NCI-H446 treated with DMSO at 0.1 percent for 48 hours (cell line): ENCODE results near the gene TSPAN6.

Source experiments
- DNase-seq: peaks from one replicate; lab custom pipeline; 2025; lab: John Stamatoyannopoulos, UW

The TSPAN6 gene, protein sequence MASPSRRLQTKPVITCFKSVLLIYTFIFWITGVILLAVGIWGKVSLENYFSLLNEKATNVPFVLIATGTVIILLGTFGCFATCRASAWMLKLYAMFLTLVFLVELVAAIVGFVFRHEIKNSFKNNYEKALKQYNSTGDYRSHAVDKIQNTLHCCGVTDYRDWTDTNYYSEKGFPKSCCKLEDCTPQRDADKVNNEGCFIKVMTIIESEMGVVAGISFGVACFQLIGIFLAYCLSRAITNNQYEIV

DNA sequence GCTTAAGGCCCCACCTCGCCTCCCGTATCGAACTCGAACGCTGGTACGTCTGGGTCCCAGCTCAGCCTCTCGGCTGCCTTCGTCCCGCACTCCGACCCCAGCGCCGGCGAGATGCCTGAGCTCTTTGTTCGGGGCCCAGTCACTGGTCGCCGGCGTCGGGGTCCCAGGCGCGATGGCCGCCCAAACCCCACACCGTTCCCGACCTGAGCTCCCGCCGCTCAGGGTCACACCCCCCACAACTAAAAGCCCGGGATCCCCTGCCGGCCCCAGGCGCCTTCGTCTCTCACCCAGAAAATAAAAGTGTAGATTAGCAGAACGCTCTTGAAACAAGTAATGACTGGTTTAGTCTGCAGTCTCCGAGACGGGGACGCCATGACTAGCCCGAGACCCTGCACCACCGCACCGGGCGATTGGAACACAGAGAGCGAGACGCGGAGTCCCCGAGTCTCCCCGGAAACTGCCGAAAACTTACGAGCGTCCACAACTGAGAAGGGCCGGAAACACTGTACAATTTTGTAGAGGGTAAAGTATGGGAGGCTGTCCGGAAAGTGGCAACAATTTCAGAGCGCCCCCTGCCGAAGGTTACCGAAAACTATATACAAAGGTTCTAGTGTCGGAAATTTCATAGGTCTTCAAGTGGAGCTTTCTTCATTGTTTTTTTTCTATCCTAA is at the start of gene TSPAN6:
TSPAN6 (minus strand) TSS at position 486 of the 671 bp plus-strand sequence; CDS start at position 374, 112 bp downstream.
- peak; percentile 80 for DNase-seq

DNA sequence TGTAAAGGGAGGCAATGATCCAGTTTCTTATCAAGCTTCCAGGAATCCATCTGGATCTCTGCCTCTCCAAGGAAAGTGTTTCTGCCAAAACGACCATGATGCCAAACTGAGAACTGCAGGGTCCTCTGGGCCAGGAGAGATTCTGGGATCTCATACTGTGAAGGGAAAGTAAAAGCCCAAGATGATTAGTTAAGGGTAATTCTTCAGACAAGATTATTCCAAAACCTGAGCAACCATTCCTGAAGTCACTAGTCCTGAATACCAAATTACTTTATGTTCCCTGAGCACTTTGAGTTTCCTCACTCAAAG is 49.3 kb upstream of the TSPAN6 start:
- no peak for DNase-seq

DNA sequence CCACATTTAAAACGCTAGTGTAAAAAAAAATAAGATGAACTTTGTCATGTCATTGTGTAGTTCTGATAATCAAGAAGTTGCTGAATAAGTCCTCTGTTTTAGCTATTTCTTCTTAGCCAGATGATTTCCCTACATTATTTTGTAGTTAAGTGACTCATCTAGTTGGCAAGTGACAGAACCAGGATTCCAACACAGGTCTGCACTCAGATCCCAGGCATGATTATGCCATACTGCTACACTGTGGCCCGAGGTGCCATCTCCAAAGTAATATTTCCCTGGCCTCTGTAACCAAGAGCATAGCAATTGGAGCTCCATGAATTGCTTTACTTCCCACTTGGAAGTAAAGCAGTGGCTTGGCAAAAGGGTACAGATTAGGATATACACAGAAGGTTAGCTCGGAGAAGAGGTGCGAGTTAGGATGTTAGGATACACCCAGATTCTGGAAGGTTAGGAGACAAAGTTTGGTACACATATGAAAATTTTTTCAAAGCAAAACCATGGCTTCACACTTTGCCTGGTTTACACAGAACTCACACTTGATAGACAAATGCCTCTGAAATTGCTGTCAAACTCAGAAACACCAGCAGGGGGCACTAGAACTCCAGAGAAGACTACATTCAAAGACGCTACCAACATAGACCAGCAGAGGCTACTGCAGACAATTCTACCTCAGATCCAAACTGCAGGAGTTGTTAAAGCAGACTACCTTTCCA is 48.8 kb upstream of the TSPAN6 start:
- no peak for DNase-seq

DNA sequence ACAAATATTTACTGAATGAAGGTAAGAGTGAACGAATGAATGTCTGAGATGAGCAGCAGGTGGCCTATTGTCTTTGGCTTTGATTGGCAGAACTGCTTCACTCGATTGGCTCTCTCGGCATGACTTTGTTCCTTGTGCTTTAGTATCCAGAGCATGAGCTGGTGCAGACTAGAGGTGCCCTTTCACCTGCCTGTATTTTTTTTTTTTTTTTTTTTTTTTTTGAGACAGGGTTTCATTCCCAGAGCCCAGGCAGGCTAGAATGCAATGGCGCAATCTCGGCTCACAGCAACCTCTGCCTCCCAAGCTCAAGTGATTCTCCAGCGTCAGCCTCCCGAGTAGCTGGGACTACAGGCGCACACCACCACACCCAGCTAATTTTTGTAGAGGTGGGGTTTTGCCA is 46.3 kb upstream of the TSPAN6 start:
- no peak for DNase-seq

DNA sequence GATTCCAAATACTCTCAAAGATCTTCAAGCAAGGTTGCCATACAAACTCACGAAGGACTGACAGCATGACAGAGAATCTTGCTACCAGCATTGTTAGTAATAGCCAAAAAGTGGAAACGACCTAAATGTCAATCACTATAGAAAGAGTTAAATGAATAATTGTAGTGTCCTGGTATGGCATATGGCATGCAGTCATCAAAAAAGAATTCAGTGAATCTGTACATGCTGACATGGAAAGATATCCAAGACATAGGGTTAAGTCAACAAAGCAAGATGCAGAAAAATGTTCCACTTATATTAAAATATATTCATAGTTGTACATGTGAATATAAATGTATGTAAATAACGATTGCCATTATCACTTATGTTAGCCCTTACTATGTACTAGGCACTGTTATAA is 45.0 kb upstream of the TSPAN6 start:
- DNase-seq: no peak

DNA sequence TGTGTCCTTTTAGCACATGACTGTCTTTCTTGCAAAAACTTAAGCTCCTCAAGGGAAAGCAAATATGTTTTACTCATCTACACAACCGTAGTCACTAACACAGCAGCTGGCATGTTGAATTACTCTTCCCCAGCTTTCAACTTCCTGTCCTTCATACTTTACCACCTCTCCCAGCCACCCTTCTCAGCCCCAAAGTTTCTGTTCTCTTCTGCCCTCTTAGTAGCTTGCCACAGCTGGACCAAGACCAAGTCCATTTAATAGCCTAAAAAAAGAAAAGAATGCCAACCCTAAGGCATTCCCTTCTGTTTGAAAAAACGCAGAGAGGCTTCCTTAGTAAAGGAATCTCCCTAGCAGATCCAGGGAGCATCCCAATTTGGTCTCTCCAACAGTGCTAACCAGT is 44.1 kb upstream of the TSPAN6 start:
- no peak for DNase-seq

DNA sequence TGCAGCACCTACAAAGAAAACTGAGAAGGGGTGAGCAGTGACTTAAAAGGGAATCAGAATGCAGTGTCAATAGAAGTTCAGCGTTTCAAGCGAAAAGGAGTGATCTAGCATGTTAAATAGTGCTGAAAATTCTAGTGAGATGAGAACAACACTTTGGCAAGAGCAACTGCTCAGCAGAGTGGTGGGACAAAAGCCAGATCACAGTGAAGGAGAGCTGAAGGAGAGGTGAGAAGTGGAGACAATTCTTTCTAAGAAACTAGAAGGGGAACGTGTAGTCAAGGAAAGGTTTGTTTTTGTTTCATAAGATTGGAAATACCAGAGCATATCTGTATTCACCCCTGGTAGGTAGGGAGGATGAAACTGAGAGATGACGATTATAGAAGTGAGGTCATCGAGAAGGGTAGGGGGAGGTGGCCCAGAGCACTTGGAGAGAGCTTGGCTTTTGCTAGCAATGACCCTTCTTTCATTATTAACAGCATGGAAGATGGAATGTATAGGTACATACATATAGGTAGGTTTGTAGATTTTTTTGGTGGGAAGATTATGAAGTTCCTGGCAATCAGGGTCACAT is 41.1 kb upstream of the TSPAN6 start:
- DNase-seq: no peak

DNA sequence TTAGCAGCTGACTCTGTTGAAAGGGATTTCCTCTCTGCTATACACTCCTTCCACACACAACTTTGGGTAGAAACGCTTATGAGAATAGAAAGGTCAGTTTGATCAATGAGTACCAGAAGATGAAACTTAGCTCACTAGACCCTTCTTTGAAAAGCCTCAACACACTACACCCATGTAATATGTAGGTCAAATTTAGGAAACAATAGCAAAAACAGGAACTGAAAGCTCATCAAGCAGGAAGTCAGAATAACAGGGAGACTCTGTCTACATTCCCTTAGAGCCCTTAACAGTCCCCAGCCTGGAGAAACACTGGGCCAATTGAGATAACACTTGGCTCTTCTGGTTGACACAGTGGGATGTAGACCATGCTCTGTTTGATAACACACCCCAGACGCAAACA is 38.1 kb upstream of the TSPAN6 start:
- DNase-seq: no peak

DNA sequence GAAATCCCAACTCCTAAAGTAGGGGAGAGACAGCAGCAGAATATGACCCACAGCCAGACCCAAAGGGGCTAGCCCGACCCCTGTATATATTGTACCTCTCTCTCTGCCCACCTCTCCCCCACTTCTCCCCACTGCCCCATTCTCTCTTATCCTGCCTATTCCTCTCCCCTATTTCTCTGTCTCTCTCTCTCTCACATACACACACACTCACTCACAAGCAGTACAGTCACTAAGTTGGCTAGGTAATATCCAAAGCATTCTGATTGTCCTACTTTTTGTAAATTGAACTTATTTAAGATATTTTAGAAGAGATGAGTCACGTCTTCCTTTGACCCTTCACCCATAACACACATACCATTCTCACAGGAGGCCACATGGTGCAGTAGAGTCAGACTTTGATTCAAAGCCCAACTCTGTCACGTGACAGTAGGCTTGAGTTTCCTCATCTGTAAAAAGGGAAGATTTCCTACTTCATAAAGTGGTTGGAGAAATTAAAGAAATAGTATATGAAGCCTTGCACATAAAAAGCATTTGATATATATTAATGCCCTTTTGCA is 36.9 kb upstream of the TSPAN6 start:
- DNase-seq: no peak

DNA sequence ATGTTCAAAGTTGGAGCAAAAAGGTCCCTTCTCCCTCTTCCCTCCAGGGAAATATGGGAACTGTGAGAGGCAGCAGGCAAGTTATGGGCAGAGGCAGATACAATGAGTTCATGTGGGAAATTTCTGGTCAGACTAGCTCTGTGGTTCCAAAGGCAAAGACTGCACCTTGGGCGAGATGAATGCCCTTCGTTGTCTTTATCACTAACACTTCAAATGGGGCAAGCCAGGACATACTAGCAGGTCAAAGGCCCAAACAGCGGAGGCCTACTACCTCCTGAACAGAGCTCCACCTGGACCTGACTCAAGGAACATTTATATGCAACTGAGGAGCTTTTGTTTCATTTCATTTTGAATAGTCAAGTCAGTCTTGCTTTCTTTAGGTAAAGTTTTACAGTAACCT is 36.4 kb upstream of the TSPAN6 start:
- DNase-seq: no peak

DNA sequence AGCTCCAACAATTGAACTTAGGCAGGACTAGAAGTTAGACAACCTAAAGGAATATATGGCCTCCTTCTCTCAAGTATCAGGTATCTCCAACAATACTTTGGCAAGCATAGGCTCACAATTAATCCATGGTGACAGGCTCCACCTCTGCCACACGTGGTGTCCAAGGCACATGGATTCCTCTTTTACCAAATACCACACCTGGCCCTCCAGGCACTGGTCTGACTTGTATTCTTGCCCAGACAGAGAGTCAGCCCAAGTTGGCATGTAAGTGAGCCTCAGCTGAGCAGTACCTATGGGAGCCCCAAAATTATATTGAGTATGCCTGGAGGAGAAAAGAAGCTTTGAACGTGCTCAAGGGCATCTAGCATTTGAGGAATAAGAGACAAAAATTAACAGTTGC is 27.0 kb upstream of the TSPAN6 start:
- DNase-seq: no peak

DNA sequence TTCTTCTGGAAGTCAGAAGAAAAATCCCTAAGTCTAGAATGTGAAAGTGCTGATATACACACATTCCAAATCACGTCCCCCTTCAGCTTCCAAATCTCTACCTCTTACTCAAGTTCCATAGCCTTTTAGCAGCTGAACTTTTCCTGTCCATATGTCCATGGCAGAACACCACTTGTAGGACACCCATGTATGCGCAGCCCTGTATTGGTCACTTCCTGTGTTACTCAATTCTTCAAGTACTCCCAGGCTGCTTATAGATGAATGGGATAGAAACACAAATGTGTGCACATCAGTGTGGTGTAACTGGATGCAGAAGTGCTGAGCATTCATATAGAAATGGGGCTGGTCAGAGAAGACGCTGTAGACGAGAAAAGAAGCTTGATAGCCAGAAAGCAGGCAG is 26.2 kb upstream of the TSPAN6 start:
- no peak for DNase-seq

DNA sequence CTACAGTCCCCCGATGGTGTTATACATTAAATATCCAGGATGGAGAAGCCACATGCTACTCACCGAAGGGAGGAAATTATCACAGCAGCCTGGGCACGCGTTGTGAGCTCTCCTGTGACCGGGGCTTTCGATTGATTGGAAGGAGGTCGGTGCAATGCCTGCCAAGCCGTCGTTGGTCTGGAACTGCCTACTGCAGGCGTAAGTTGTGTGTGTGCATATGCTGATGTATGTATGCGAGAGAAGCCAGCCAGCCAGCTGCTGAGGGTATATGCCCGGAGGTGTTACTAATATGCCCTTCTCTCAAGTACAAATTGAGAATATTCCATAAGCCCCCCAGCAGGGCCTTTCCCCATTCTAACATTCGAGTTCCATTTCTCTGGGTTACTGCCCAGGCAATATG is 25.6 kb upstream of the TSPAN6 start:
- DNase-seq: no peak

DNA sequence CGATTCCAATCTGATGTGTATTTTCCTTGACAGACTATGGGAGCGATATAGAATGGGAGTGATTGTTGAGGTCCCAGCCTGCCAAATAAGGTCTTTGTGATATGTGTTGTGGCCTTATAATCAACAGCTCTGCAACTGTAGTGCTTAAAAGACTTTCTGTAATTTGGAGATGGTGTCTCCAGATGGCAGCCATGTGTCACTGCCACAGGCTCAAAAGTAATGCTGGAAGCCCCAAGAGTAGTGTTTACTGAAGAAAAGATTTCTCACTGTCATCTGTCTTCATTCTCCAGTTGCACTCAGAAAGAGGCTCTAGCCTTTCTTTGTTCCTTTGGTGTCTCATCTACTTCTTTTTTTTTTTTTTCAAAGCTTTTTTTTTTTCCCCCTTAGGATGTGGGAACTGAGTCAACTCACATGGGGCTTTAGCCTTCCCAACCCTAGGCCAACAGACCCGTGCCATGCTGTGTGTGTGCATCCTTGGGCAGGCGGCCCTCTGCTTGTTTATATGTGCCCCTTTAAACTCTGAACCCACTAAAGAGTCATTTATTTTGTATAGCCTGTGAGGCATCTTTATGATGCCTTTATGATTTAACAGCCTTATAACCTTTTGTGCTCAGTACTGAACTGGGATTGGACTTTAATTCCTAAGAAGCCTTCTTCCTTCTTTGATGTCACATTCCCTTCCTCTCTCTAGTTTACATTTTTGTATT is 23.0 kb upstream of the TSPAN6 start:
- peak; percentile 49 for DNase-seq

DNA sequence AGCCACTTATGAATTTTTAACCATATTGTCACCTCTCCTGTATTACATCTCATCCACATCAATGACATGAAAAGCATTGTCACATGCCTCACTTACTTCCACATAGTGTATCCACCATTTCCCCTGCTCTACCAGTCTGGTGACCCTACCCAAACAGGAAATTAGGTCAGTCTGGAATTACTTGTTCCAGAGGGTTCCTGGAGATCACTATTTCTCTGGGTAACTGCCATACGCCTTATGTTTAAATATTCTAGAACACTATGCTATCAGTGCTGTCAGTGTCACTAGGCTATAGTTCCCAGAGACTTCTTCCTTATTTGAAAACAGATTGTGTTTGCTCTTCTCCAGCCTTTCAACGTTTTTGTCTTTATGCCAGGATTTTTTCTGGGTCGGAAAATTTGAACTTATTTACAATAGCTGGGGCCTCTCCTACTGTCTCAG is 22.4 kb upstream of the TSPAN6 start:
- peak; percentile 16 for DNase-seq

DNA sequence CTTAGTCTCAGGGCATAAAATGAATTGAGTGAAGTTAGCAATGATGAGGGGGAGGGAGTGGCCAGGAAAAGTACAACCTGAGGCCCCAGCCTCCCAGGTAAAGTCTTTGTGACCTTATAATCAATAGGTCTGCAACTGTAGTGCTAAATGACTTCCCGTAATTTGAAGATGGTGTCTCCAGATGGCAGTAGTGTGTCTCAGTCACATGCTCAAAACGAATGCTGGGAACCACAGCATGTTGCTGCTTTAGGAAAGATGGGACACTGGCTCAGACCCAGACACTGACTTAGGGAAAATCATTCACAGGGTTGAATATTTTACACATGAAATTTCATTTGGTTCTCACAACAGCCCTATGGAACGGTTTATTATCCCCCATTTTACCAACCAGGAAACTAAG is 17.7 kb upstream of the TSPAN6 start:
- peak; percentile 11 for DNase-seq

DNA sequence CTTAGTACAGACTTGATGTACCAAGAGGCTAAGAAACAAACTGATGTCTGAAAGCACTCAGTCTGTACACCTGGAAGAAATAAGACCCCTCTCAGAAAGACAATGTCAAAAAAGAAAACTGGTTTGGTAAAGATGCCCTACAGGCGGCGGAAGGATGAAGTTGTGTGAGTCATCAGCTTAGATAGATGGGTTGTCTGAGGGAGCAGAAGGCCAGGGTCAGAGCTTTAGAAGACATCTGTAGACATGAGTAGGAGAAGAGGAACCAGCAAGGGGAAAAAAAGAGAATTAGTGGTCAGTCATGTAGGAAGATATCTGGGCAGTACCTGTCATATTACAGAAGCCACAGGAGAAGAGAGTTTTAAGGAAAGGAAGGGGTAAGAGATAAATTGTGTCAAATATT is 15.7 kb upstream of the TSPAN6 start:
- no peak for DNase-seq

DNA sequence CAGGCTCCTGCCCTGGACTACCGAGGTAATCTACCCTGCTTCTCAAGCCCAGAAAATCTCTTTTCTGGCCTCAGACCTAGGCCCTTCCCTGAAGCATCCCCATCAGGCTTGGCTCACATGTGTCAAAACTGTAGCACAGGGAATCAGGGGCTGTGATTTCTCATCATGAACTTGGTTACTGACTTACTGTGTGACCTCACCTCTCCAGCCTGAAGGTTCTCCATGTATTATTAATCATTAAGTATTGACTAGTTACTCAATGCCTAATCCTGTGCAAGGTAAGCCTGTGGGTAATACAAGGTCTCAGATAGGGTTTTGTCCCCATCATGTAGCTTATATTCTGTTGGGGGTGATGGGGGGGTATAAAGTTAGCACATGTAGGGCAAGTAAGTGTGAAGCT is 14.2 kb upstream of the TSPAN6 start:
- no peak for DNase-seq

DNA sequence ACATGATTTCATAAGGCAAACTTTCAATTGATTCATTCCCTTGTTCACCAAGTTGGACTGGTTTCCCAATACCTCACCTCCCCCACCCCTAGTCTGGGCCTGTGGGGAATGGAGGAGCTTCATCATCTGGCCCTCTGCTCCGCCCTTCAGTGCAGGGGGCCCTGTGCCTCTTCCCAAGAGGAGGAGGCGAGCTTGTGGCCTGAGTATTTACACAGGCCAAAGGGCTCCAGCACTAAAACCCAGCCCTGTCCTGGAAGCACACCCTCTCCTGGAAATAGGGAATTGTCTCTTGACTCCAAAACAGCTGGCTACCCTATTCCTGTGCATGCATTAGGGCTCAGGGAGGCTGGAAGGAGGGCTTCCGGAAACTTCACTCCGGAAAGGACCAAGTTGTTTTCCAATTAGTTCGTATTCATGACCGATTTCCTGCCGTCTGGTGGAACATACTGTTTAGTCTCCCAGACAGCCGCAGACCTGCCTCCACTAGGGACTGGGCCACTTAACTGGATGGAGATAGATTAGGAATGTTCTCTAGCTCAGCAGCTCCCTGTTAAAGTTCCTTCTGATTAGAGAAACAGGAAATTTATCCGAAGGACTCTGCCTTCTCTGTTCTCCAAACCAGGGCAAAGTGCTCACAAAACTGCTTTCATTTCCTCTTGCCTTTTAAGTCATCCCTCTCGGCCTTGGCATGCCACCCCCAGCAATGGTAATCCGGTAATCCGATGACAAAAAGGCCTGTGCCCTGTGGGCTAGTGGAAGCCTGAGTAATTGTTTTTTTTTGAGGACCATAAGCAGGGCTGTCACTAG is 13.1 kb upstream of the TSPAN6 start:
- no peak for DNase-seq

DNA sequence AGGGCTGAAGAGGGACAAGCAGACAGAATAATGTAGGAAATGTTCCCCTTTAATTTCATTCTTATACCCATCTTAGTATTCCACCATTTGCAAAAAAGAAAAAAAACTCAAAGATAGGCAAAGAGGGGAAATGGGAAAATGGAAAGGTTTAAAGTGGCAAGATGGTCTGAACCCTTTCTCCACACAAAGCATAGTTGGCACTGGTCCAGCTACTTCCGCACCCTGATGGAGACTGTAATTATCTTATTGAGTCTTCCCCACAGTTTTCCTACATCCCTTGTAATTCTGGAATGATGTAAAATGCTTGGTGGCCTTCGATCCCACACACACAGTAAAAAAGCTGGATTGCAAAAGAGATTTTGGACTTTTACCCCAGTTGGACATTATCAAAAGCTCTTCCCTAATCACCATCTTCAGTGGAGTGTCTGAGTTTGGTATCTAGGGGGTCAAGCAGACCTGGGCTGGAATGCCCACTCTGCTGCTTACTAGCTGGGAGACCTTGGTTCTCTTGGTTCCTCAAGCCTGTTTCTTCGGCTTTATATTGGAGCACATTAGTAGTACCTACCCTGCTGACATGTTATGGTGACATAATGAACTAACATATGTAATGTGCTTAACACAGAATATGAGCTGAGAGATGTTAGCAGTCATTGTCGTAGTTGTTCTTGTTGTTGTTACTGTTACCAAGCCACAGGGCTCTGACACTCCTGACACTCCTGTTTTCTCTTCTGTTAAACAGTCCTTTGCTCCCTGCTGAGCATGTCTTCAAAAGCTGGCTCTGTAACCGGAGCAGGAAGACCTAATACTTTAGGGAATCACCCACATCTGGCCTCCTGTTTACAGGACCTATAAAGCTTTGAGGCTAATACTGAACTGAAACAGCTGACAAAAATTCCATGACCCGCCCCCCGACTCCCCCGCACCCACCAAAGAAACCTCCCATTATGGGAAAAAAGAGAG is 12.1 kb upstream of the TSPAN6 start:
- no peak for DNase-seq
